H9 (cell line): ENCODE data around the gene ERC1. TPM values are rescaled to one million over a fixed set of nuclear protein-coding genes. Genes with fewer than 3 reads are reported as not detected.

Experiments used
- DNase-seq: peaks from one replicate; pipeline ENCODE4 v3.0.0-alpha.2; 2017
- H2AFZ ChIP-seq: one replicate; pipeline ENCODE4 v1.6.1; 2013; ENCODE audit warnings: mild to moderate bottlenecking, low read length, control low read depth, moderate library complexity
- H2AK5ac ChIP-seq: 2 replicates; pipeline ENCODE4 v1.6.1; 2013; ENCODE audit warnings: low read length, control low read depth, mixed read lengths; ENCODE audit not compliant: insufficient read length
- H2BK120ac ChIP-seq: one replicate; pipeline ENCODE4 v1.6.1; 2013; ENCODE audit warnings: low read depth, mild to moderate bottlenecking, low read length, control low read depth, inconsistent platforms; ENCODE audit not compliant: poor library complexity, severe bottlenecking
- H2BK12ac ChIP-seq: 2 replicates; pipeline ENCODE4 v1.6.1; 2013; ENCODE audit warnings: low read length, control low read depth, mixed read lengths, low read depth; ENCODE audit not compliant: insufficient read length
- H2BK15ac ChIP-seq: 2 replicates; pipeline ENCODE4 v1.6.1; 2013; ENCODE audit warnings: low read depth, low read length, control low read depth
- H2BK20ac ChIP-seq: one replicate; pipeline ENCODE4 v1.6.1; 2013; ENCODE audit warnings: low read depth, mild to moderate bottlenecking, low read length, control low read depth, inconsistent platforms; ENCODE audit not compliant: poor library complexity, severe bottlenecking
- H2BK5ac ChIP-seq: 2 replicates; pipeline ENCODE4 v1.6.1; 2013; ENCODE audit warnings: low read length, control low read depth, mixed read lengths; ENCODE audit not compliant: insufficient read length
- H3K14ac ChIP-seq: 2 replicates; pipeline ENCODE4 v1.6.1; 2013; ENCODE audit warnings: low read length, control low read depth; ENCODE audit not compliant: insufficient read depth
- H3K18ac ChIP-seq: 2 replicates; pipeline ENCODE4 v1.6.1; 2013; ENCODE audit warnings: low read depth, mild to moderate bottlenecking, mixed read lengths, low read length, control low read depth; ENCODE audit not compliant: insufficient read length
- H3K23ac ChIP-seq: 2 replicates; pipeline ENCODE4 v1.6.1; 2013; ENCODE audit warnings: low read length, control low read depth, mixed read lengths, low read depth; ENCODE audit not compliant: insufficient read length
- H3K23me2 ChIP-seq: 2 replicates; pipeline ENCODE4 v1.6.1; 2013; ENCODE audit warnings: low read depth, mild to moderate bottlenecking, mixed read lengths, low read length, control low read depth; ENCODE audit not compliant: insufficient read length, poor library complexity, severe bottlenecking
- H3K27ac ChIP-seq: 2 replicates; pipeline ENCODE4 v1.5.1; 2013; ENCODE audit warnings: low read length, control low read depth, mixed read lengths, low read depth; ENCODE audit not compliant: insufficient read length
- H3K27me3 ChIP-seq: 2 replicates; pipeline ENCODE4 v1.6.1; 2013; ENCODE audit warnings: low read length, control low read depth, inconsistent platforms; ENCODE audit not compliant: insufficient read depth
- H3K4ac ChIP-seq: 2 replicates; pipeline ENCODE4 v1.6.1; 2013; ENCODE audit warnings: low read depth, mild to moderate bottlenecking, control low read depth, inconsistent platforms, low read length, moderate library complexity
- H3K4me1 ChIP-seq: 2 replicates; pipeline ENCODE4 v1.6.1; 2013; ENCODE audit warnings: low read length, control low read depth, inconsistent platforms; ENCODE audit not compliant: insufficient read depth
- H3K4me2 ChIP-seq: 2 replicates; pipeline ENCODE4 v1.6.1; 2013; ENCODE audit warnings: low read length, control low read depth, mixed read lengths; ENCODE audit not compliant: insufficient read length, insufficient read depth
- H3K56ac ChIP-seq: 2 replicates; pipeline ENCODE4 v1.6.1; 2013; ENCODE audit warnings: low read depth, mild to moderate bottlenecking, mixed read lengths, low read length, control low read depth; ENCODE audit not compliant: insufficient read length
- H3K79me1 ChIP-seq: 2 replicates; pipeline ENCODE4 v1.6.1; 2013; ENCODE audit warnings: low read depth, mild to moderate bottlenecking, moderate library complexity, low read length, control low read depth, inconsistent platforms; ENCODE audit not compliant: insufficient read depth, poor library complexity, severe bottlenecking
- H3K79me2 ChIP-seq: 2 replicates; pipeline ENCODE4 v1.6.1; 2013; ENCODE audit warnings: low read length, control low read depth, inconsistent platforms; ENCODE audit not compliant: insufficient read depth
- H3K9ac ChIP-seq: 2 replicates; pipeline ENCODE4 v1.6.1; 2013; ENCODE audit warnings: low read length, control low read depth, mixed read lengths; ENCODE audit not compliant: insufficient read length; ENCODE audit errors: extremely low read depth
- H3K9me3 ChIP-seq: one replicate; pipeline ENCODE4 v1.6.1; 2013; ENCODE audit warnings: low read depth, low read length, inconsistent platforms; ENCODE audit not compliant: control insufficient read depth
- H3T11ph ChIP-seq: one replicate; pipeline ENCODE4 v1.6.1; 2013; ENCODE audit warnings: mild to moderate bottlenecking, low read length, control low read depth, inconsistent platforms
- H4K20me1 ChIP-seq: one replicate; pipeline ENCODE4 v1.6.1; 2013; ENCODE audit not compliant: control insufficient read depth, insufficient read length, insufficient read depth
- H4K5ac ChIP-seq: 2 replicates; pipeline ENCODE4 v1.6.1; 2013; ENCODE audit warnings: low read depth, mild to moderate bottlenecking, mixed read lengths, low read length, control low read depth; ENCODE audit not compliant: insufficient read length
- H4K8ac ChIP-seq: replicated peaks from 2 replicates; pipeline ENCODE4 v1.6.1; 2013; ENCODE audit warnings: low read length, control low read depth, mixed read lengths, low read depth; ENCODE audit not compliant: insufficient read length
- H4K91ac ChIP-seq: 2 replicates; pipeline ENCODE4 v1.6.1; 2013; ENCODE audit warnings: low read depth, mild to moderate bottlenecking, moderate library complexity, mixed read lengths, low read length, control low read depth; ENCODE audit not compliant: insufficient read length
- H3K27ac Mint-ChIP-seq, 3 experiments: 2 replicates in 2 of 3; 3 replicates in 1 of 3; pipeline ENCODE4 v1.8.0; 2020 to 2021; ENCODE audit warnings: mixed read lengths in 3 of 3, mild to moderate bottlenecking in 1 of 3, moderate library complexity in 1 of 3
- H3K27me3 Mint-ChIP-seq: 2 replicates; pipeline ENCODE4 v1.8.0; 2021; ENCODE audit warnings: low read depth, mild to moderate bottlenecking, moderate library complexity, mixed read lengths
- H3K36me3 Mint-ChIP-seq, 3 experiments: 2 replicates in 2 of 3; 3 replicates in 1 of 3; pipeline ENCODE4 v1.8.0; 2020 to 2021; ENCODE audit warnings: low read depth in 3 of 3, mixed read lengths in 3 of 3; ENCODE audit not compliant: insufficient read depth in 1 of 3
- H3K4me1 Mint-ChIP-seq, 2 experiments: 2 replicates each; pipeline ENCODE4 v1.8.0; 2020; ENCODE audit warnings: mixed read lengths in 2 of 2
- H3K4me3 Mint-ChIP-seq, 2 experiments: 2 replicates in 1 of 2; 3 replicates in 1 of 2; pipeline ENCODE4 v1.8.0; 2020 to 2021; ENCODE audit warnings: mild to moderate bottlenecking in 2 of 2, mixed read lengths in 2 of 2, moderate library complexity in 1 of 2
- H3K9me3 Mint-ChIP-seq, 2 experiments: 2 replicates in 1 of 2; 3 replicates in 1 of 2; pipeline ENCODE4 v1.8.0; 2020; ENCODE audit warnings: mild to moderate bottlenecking in 2 of 2, mixed read lengths in 2 of 2, moderate library complexity in 1 of 2
- WGBS: extraction: QIAGEN DNeasy Blood & Tissue Kit; methylation state at CpG from one replicate; pipeline ENCODE4 v1.1.7; 2013; ENCODE audit warnings: missing lambda C conversion rate, low lambda C conversion rate, mixed read lengths; ENCODE audit not compliant: insufficient read length; ENCODE audit errors: extremely low coverage; 5-methylcytosine and 5-hydroxymethylcytosine counted together
- total RNA-seq: library from RNA; stranded (reverse); gene quantifications from 2 replicates; pipeline ENCODE4 v1.2.1, GENCODE V29; 2021
- TF ChIP-seq, protein P1 (sequence below): fragments of 200-600 bp; sonication (generic); conservative IDR thresholded peaks from 3 replicates; pipeline ENCODE4 v1.8.0; 2021; ENCODE audit warnings: antibody characterized with exemption, mild to moderate bottlenecking

The ERC1 gene
- total RNA-seq, 1 experiment from 2014 or later, result 51.2 TPM

DNA sequence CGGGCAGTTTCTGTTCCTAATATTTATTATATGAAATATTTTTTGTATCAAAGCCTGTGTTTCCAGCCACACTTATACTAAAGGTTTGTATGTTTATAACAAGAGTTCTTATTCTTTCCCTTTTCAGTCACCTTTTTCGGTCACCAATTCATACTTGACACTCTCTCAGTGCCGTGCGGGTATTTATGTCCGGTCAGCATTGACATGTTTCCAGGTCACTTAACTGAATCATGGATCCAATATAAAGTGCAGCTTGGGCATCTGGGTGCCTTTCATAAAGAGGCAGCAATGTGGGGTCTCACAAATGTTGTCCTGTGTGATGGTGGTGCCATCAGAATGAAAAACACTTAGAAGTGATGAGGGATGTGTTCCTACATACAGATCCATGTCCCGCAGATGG lies 141.3 kb downstream of the ERC1 start:
- H3K4me1 ChIP-seq, result no peaks in the 10 kb centered on the region
- H3K9me3 ChIP-seq, result no peaks in the 10 kb centered on the region
- no peaks in the 10 kb centered on the region for H3K9me3 Mint-ChIP-seq
- H3K56ac ChIP-seq, result no peak overlapping the region
- no peak overlapping the region for H3T11ph ChIP-seq
- H2BK20ac ChIP-seq, result no peak overlapping the region
- H3K23me2 ChIP-seq, result no peaks in the 10 kb centered on the region
- H4K91ac ChIP-seq, result no peak overlapping the region
- H4K5ac ChIP-seq, result no peak overlapping the region
- H3K23ac ChIP-seq, result no peak overlapping the region
- H3K79me2 ChIP-seq, result no peaks in the 10 kb centered on the region
- peaks cover 4 to 5% of the 10 kb centered on the region in 2 experiments for H3K4me1 Mint-ChIP-seq
- no CpG with 5 or more reads among the region's 6 CpGs for WGBS
- no peak overlapping the region for H3K4me3 Mint-ChIP-seq
- H2BK15ac ChIP-seq, result no peak overlapping the region
- no peak overlapping the region for H3K18ac ChIP-seq
- H3K36me3 Mint-ChIP-seq, result peaks cover 0 to 10% (median 2%) of the 10 kb centered on the region in 3 experiments; a peak in 4 of 7 replicates
- H2AK5ac ChIP-seq, result no peak overlapping the region
- no peak for DNase-seq
- no peaks in the 10 kb centered on the region for H4K20me1 ChIP-seq
- H3K27me3 ChIP-seq, result no peaks in the 10 kb centered on the region
- H3K79me1 ChIP-seq, result no peaks in the 10 kb centered on the region
- 0 out of 7 replicates have a peak overlapping the region, but pooled peaks of 1 of the 3 experiments have one; percentile 29 for H3K27ac Mint-ChIP-seq
- H2AFZ ChIP-seq, result no peak overlapping the region
- no peaks in the 10 kb centered on the region for H3K27me3 Mint-ChIP-seq
- no peak overlapping the region for H3K9ac ChIP-seq
- no peak overlapping the region for H2BK120ac ChIP-seq
- H3K27ac ChIP-seq, result no peak overlapping the region
- H2BK12ac ChIP-seq, result no peak overlapping the region
- H4K8ac ChIP-seq, result no peak overlapping the region
- no peak overlapping the region for H3K14ac ChIP-seq
- TF ChIP-seq, protein P1, sequence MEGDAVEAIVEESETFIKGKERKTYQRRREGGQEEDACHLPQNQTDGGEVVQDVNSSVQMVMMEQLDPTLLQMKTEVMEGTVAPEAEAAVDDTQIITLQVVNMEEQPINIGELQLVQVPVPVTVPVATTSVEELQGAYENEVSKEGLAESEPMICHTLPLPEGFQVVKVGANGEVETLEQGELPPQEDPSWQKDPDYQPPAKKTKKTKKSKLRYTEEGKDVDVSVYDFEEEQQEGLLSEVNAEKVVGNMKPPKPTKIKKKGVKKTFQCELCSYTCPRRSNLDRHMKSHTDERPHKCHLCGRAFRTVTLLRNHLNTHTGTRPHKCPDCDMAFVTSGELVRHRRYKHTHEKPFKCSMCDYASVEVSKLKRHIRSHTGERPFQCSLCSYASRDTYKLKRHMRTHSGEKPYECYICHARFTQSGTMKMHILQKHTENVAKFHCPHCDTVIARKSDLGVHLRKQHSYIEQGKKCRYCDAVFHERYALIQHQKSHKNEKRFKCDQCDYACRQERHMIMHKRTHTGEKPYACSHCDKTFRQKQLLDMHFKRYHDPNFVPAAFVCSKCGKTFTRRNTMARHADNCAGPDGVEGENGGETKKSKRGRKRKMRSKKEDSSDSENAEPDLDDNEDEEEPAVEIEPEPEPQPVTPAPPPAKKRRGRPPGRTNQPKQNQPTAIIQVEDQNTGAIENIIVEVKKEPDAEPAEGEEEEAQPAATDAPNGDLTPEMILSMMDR, result no peak
- H2BK5ac ChIP-seq, result no peak overlapping the region
- no peak overlapping the region for H3K4me2 ChIP-seq
- H3K4ac ChIP-seq, result no peak overlapping the region
